RPMI8226 (cell line): ENCODE data around the gene TOMM20.
"Not testable (repeated sequence)": the region's sequence is repeated elsewhere in the genome, so short reads cannot be mapped to it uniquely, and the experiment has no call there.

Experiments used
- DNase-seq: peaks from one replicate; pipeline ENCODE4 v3.0.0-alpha.2; 2015

TOMM20 gene

DNA sequence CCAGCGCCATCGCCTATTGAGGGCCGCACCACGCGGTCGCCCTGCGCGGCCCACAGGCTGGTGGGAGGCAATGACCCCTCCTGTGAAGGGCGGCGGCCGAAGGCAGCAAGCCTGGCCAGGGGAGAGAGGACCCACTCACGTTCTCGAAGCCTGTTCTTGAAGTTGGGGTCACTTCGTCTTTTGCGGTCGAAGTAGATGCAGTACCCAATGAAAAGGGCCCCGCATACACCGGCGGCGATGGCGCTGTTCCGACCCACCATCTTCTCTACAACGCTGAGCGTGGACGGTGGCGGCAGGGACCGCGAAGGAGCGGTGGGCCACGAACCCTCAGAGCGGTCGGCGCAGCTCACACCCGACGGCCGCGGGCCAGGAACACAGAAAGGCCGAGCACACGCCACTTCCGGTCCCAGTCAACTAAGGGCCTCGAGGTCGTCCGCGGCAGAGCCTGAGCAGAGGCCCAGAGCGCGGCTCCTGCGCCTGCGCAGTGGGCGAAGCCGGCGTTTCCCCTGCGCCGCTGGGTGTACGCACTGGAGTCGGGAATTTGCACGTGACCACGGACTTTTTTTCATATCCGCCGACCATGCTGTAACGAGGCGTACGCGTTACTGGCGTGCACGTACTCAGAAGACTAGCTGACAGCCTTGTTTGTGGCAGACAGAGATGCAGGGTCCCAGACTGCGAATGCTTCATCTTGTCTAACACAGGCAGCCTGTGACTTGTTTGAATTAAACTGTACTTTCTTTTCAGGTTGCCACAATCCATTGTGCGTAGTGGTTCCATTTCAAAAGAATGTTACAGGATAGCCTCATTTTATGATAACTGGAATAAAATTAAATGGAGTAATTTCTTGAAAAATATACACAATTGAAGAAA is at the start of gene TOMM20:
Gene TOMM20 (minus strand): TSS at position 382 of the 873 bp plus-strand sequence. CDS start 122 bp downstream, at position 260.
- peak; percentile 99 for DNase-seq

DNA sequence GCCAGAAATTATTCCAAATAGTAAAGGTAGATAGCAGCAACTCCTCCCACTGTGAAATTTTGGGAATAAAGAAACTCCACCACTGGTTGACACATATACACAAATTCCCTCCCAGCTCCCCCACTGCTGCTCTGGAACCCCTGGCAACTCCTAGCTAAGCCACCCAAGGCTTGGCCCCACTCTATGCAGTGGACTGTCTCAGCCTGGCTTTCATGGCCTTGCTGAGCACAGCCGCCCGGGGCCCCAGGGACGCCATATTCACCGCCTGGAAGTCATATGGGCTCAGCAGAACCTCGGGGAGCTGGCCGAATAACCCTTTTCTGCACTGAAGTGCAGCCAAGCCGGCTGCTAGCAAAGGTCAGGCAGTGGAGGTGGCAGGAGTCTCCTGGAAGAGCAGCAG is 47.8 kb upstream of the TOMM20 start:
- DNase-seq: no peak

DNA sequence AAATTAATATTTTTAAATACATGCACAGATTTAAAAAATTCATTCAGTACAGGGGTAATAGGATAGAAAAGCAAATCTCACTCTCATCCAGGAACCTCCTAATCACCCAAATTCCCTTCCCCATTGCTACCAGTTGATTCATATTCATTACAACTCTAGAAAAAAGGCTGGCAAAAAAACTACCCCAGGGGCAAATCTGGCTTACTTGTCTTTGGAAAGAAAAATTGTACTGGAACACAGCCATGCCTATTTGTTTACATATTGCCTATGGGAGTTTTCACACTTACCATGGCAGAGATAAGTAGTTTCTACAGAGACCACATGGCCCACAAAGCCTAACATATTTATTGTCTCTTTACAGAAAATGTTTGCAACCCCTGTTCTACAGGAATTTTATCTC is 41.3 kb upstream of the TOMM20 start:
- DNase-seq: no peak

DNA sequence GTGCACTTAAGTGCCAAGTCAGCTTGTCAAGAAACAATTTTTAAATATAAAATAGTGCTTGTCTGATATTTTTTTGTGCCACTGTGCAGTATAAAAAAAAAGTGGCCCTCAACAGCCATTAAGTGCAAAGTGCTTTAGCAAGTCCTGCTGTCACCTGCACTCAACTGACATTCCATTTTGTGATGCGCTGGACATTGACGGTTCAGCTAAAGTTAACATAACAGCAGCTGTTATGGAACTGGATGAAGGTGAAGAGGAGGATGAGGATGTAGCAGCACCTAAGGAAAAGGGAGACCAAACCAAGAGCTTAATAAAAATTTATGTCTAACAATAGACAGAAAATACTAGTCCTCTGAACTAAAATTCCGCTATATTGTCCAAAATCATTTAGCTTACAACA is 39.7 kb upstream of the TOMM20 start:
- no peak for DNase-seq

DNA sequence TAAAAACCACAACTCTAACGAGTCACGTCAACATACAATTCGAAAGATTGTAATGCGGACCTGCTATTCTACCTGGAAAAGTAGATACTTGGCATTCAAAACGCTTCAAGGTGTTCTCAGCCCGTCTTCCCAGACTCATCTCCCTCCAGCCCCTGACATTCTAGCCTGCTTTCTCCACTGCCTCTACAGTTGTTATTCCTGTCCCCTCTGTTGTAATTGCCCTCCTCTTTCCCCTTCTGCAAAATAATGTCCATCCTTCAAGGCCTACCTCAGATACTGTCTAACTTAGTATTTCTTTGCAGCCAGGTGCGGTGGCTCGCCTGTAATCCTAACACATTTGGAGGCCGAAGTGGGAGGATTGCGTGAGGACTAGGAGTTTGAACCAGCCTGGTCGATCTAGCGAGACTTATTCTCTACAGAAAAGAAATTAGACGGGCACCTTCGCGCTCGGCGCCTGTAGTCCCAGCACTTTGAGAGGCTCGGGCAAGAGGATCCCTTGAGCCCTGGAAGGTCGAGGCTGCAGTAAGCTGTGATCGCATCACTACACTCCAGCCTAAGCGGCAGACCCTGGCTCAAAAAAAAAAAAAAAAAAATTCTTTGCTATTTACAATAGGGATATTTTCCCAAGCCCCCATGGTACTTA is 33.2 kb upstream of the TOMM20 start:
- DNase-seq: peak; percentile 9

DNA sequence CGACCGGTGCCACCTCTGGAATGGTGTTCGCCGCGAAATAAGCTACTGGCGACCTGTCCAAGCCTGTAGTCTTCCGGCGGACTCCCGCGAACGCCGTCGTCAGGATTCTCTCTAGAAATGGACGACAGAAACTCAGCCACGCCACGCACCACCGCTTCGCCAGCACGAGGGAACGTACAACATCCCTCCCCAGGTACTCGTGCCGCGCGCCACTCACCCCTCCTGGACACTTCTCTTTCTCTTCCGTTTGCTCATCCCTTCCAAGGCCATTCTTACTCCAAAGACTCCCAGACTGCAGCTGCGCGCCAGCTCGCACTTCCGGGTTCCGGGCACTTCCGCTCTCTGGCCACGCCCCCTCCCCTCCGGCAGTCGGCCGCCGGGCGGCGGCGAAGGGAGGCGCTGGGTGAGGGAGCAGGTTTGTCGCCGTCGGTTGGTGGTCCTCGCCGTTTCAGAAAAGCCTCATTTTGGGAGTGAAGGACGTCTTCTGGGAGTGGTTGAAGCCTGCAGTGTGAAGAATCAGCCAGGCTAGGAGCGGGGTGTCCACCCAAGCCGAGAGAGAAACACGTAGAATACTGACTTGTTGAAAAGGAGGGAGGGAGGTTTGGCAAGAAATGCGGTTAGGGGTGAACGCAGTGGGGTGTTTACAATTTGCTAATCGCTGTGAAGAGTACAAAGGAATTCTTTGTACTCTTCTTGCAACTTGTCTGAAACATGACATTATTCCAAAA is 32.5 kb upstream of the TOMM20 start, which contains the start of gene RBM34:
Gene RBM34 (minus strand): TSS at position 294 of the 728 bp plus-strand sequence. CDS start 24 bp downstream, at position 270.
- DNase-seq: peak; percentile 97

DNA sequence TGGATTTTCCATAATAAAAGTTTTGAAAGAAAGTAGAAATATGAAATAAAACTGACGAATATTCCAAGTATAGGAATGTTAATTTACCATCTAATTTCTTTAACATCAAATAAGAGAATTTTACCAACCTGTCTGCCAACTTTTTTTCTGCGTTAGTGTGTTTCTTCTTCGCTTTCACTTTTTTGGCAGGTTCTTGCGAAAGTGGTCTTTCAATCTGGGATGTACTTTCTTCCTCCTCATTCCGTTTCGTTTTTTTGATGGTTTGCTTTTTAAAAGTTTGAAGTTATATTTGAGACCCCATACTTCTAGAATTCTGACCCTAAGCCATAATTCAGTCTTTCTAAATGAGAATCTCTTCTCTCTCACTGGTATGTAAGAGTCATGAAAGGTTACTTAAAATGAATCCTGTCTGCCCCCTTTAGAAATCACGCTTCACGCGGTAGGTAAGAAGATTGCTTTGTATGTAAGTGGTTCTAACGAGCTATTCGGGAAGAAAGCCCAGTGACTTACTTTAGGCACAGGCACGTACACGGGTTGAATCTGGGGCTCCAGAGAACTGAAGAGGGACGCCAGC is 31.8 kb upstream of the TOMM20 start:
- DNase-seq: no peak

DNA sequence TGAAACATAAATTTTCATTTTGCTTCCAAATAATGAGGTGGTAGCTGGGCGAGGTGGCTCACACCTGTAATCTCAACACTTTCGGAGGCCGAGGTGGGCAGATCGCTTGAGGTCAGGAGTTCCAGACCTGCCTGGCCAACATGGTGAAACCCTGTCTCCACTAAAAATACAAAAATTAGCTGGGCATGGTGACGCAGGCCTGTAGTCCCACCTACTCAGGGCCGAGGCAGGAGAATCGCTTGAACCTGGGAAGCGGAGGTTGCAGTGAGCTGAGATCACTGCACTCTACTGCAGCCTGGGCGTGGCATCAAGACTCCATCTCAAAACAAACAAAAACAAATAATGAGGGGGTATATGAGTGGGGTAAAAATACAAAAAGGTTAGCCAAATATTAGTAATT is 31.3 kb upstream of the TOMM20 start:
- DNase-seq: not testable (repeated sequence)

DNA sequence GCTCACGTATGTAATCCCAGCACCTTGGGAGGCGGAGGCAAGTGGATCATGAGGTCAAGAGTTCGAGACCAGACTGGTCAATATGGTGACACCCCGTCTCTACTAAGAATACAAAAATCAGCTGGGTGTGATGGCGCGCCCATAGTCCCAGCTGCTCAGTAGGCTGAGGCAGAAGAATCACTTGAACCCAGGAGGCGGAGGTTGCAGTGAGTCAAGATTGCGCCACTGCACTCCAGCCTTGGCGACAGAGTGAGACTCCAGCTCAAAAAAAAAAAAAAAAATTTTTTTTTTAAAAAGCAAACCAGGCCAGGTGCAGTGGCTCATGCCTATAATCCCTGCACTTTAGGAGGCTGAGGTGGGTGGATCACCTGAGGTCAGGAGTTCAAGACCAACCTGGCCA is 30.6 kb upstream of the TOMM20 start:
- DNase-seq: not testable (repeated sequence)

DNA sequence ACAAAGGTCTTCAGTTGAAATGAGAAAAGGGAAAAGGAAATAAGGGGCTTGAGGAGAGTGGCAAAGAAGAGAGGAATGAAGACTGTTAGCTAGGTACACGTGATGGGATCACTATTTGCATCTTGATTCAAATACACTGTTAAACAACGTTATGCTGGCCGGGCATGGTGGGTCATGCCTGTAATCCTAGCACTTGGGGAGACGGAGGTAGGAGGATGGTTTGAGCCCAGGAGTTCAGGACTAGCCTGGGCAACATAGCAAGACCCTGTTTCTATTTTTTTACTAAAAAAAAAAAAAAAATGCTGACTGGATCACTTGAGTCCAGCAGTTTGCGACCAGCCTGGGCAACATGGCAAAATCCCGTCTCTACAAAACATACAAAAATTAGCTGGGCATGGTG is 30.0 kb upstream of the TOMM20 start:
- DNase-seq: no peak

DNA sequence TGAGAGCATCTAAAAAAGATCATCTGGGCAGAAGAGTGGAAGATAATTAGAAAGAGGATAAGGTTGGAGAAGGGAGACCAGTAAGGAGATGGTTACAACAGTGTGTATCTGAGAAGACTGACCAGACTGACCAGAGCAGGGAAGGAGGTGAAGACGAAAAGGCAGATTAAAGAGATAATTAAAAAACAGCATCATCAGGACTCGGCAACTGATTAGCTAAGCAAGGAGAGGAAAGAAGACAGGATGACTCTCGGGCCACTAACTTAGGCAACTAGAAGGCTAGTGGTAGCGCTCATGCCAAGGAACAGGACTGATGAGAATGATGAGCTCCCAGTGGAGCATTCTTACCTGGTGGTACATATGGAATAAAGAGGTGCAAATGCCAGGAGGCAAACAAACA is 28.5 kb upstream of the TOMM20 start:
- no peak for DNase-seq

DNA sequence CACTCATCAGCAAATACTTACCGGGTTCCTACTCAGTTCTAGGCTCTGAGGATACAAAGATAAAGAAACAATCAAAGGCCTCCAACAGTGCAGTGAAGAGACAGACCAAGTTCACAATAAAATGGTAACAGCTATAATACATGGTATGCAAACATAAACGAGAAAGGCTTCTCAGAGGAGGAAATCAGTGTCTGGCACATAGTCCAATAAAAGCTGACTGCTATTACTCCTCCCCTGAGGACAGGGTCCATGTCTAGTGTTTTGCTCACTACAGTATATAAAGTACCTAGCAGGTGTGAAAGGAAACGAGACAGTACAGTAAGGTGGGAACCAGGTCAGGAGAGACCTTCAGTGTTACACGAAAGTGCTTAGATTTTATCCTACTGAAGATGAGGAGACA is 28.1 kb upstream of the TOMM20 start:
- DNase-seq: no peak

DNA sequence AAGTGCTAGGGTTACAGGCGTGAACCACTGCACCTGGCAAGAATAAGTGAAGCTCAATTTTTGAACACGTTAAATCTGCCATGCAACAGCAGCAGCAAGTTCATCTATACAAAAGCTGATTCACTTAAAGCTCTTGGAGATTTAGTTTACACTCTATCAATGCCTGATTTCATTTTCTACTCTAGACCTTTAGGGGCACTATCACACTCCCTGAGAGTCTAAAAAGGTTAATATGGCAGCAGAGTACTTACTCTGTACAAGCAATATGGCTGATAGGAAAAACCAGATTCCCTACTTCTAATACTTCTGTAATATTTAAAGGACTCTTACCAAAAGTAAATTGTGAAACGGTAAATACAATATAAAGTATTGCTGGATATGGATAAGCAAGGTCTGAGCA is 27.6 kb upstream of the TOMM20 start:
- no peak for DNase-seq

DNA sequence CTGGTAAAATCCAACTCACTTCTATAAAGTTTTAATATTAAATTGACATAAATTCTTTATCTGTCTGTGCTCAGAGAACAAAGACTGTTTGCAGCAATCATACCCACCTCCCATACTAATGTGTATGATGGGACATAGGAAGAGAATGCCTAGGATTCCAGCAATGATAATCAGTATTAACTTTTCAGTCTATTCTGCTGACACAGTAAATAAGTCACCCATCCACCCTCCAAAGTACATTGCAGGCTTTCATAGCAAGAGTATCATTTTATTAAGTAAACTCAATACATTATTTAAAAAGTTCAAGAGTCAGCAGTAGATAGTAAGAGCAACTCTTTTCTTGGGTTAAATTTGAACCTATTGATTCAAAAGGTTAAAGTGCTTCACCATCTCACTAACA is 23.6 kb upstream of the TOMM20 start:
- DNase-seq: no peak

DNA sequence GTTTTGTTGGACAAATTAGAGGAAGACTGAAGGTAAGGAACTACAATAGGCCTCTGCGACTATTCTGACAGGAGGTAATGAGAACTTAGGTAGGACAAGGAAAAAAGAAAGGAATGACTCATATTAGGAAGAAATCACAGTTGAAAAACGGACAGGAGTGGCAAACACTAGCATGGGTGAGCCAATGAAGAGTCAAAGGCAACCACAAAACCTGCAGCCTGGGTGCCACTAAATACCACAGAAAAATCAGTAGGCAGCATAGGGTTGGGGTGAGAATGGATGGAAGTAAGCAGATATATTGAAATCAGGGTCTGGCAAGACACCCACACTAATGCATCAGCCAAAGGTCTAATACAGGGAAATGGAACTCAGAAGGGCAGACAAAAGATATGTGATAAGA is 22.4 kb upstream of the TOMM20 start:
- no peak for DNase-seq

DNA sequence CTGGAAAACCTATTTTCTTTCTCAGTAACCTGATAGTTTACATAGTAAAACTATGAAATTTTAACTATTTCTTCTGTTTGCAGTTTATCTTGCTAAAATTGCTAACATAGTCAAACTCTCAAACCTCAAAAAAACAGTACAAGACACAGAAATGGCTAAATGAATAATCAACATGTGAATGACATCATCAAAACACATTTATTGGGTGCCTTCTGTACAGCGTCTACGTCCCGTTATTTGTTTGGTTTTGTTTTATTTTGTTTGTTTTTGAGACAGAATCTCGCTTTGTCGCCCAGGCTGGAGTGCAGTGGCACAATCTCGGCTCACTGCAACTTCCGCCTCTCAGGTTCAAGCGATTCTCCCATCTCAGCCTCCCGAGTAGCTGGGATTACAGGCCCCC is 21.2 kb upstream of the TOMM20 start:
- DNase-seq: no peak

DNA sequence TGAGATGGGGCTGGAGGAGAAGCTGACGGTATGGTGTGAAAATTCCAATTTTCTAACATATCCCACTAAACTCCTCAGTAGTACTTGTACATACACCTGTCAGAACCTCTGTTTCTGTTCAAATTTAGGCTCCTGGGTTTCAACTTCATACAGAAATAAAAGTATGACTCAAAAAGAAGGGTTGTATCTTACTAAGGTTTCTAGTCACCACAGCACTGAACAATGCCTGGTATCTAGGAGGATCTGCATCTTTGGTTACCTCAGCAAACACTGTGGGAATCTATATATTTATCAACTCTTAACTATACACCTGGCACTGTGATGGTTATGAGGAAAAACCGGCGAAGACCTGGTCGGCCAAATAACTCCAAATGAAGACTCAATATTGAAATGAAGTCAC is 18.6 kb upstream of the TOMM20 start:
- DNase-seq: no peak

DNA sequence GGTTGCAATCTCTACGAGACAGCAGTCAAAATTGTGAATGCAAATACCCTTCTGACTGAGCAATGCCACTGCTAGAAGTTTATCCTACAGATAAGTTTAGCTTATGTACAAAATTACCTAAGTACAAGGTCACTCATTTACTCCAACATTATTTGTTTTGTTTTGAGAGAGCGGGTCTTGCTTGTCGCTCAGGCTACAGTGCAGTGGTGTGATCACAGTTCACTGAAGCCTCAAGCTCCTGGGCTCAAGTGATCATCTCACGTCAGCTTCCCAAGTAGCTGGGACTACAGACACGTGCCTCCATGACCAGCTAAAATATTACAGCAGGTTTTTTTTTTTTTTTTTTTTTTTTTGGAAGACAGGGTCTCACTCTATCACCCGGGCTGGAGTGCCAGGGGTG is 17.0 kb upstream of the TOMM20 start:
- DNase-seq: no peak

DNA sequence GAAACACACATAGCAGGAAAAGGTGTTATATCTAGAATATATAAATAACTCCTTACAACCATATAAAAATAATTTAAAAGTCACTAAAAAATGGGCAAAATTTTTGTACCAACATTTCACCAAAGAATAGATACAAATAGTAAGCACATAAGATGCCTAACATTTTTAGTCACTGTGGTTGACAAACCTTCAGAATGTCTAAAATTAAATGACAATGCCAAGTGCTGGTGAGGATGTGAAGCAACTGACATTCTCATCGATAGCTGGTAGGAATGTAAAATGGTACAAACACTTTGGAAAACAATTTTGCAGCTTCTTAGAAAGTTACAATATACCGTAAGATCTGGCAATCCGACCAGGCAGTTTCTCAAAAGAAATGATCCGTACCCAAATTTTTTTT is 14.4 kb upstream of the TOMM20 start:
- DNase-seq: no peak

DNA sequence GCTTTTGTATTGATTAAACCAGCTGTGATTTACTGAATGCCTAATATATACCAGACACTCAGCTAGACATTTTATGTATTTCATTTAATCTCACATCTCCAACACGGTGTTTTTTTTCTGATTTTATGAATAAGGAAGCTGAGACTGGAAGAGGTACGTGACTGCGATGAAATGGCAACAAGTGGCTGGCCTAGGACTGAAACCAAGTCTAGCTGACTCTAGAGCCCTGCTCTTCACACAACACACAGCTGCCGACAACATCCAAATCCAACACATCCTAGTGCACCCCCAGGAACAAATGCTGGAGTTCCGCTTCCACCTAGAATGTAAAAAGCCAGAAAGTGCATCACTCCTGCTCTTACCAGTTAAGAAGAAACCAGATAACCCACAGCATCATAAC is 10.7 kb upstream of the TOMM20 start:
- no peak for DNase-seq

DNA sequence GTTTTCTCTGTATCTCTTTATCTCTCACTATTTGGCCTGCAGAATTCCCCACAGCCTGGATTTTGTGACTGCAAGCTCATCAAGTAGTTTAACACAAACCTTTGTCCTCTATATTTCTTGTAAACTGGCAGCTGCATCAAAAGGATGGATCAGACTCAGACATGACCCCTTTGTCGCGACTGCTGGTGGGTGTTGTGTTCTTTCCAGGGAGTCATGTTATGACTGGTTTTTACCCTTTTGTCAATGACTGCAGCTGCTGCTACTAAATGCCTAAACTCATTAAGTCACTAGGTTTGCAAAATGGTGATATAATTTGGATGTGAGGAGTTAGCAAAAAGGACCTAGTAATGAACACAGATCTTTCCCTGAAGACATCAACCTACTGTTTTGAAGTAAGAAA is 10.2 kb upstream of the TOMM20 start:
- DNase-seq: no peak

DNA sequence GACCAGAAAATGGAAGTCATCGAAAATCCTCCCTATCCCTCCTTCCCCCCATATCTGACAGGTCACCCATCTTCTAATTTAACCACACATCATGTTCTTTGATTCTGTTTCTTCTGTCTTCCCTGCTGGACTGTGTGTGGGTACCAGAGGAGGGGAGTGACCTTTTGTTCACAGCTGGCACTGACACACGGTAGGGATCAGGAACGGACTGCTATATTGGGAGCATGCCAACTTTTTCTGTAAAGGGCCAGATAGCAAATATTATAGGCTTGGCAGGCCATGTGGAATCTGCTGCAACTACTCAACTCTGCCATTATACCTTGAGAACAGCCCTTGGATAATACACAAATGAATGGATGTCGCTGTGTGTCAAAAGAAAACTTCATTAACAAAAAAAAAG is 7.5 kb upstream of the TOMM20 start:
- no peak for DNase-seq

DNA sequence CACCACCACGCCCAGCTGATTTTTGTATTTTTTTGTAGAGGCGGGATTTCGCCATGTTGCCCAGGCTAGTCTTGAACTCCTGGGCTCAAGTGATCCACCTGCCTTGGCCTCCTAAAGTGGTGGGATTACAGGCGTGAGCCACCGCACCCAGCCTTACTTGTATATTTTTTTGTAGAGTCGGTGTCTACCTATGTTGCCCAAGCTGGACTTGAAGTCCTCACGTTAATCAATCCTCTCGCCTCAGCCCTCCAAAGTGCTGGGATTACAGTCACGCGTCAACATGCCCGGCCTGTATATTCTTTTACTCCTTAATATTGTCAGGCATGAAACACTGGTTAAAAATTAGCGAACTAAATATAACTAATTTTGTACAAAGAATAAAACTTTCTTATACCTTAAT is 5.5 kb upstream of the TOMM20 start:
- DNase-seq: no peak
